Measurements from ENCODE around the gene NUTM2G.
"Not testable (repeated sequence)": the region's sequence is repeated elsewhere in the genome, so short reads cannot be mapped to it uniquely, and the experiment has no call there.

- not testable (repeated sequence) for TF ChIP-seq CTCF (IDR thresholded peaks at IDR 0.05); POLR2AphosphoS5 (IDR thresholded peaks at IDR 0.05; ENCODE audit: low read depth, low read length); SIN3A (IDR thresholded peaks at IDR 0.05; ENCODE audit: borderline replicate concordance, insufficient read depth, low read depth, low read length)
Observed at GRCh38 chr9:96950539-96950938, 21.9 kb downstream of the NUTM2G start.

Data from Panc1 (cell line).